ENCODE measurements around the gene PHF23.
"Not testable (repeated sequence)": the region's sequence is repeated elsewhere in the genome, so short reads cannot be mapped to it uniquely, and the experiment has no call there.

The PHF23 gene

DNA sequence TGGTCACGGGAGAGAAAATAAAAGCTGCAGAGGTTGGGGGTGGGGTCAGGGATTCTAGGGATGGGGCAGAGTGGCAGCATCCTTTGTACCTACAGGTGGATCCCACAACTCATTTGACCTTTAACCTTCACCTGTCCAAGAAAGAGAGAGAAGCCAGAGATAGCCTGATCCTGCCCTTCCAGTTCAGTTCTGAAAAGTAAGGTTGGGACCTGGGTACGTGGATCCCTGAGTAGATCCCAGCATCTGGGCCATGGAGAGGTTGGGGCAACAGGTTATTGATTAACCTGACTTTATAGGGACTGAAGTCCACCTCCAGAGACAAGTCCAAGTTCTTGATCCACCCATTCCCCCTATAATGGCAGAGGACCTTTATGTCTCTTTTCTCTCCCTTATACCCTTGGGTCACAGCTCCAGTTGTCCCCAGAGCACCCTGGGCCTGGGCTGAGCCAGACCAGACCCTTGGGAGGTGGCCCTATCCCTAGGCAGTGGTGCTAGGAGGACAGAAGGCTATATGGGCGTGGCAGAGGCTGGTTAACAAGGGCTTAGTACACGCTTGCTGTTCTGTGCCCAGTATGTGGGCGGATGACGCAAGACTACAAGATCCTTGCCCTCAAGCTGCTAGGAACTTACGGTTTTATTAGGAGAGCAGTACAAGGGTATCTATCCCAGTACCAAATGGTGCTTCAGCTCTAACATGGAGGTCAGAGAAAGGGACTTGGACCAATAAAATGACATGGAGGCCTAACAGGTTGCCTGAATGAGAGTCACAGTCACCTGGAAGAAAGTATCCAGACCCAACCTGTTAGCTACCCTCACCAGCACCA lies 19.7 kb upstream of the PHF23 start:
- no peak for DNase-seq

DNA sequence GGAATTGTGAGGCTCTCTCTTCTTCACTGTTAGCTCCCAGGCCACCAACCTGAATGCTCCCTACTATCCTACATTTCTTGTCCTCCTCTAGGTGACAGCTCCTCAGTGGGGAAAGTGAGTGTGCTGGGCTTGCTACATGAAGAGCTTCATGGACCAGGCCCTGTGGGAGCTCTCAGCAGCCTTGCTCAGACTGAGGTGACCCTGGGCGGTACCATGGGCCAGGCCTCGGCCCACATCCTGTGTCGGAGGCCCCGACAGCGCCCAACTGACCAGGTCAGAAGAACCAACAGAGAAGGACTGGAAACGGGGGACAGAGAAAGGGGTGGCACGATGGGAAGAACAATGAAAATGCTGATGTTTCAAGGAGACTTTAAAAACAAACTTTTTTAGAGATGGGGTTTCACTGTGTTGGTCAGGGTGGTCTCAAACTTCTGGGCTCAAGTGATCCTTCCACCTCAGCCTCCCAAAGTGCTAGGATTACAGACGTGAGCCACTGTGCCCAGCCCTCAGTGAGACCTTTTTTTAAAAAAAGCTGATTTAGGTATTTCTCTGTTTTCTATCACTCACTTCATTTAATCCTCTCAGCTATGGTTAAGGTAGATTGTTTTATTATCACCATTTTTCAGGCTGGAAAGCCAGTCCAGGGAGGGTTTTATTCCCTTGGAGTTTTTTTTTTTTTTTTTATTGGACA lies 17.7 kb upstream of the PHF23 start:
- no peak for DNase-seq

DNA sequence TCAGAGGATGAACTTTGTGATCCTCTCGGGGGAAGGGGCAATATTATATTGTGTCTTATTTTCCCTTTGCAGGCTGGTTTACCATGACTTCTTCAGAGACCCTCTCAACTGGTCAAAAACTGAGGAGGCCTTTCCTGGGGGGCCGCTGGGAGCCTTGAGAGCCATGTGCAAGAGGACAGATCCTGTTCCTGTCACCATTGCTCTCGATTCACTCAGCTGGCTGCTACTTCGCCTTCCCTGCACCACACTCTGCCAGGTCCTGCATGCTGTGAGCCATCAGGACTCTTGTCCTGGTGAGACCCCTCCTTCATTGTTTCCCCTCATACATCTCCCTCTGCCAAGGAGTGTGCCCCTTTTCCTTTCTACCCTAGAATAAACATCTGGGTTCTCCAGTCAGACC lies 15.3 kb upstream of the PHF23 start:
- no peak for DNase-seq

DNA sequence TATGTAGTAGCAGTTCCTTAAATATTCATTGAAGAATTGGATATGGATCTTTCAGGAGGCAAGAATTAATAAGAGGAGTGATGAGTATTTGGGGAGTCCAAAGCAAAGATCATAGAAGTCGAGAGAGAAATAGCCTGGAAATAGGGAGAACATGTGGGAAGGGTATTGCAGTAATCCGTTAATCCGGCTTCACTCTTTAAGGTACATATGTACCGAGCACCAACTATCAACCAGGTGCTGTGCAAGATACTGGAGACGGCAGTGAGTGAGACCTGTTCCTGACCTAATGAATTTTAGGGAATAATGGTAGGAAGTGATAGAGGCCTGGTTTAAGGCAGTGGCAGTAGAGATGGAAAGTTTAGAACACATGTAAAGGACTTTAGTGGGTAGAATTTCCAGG lies 13.8 kb upstream of the PHF23 start:
- DNase-seq: no peak

DNA sequence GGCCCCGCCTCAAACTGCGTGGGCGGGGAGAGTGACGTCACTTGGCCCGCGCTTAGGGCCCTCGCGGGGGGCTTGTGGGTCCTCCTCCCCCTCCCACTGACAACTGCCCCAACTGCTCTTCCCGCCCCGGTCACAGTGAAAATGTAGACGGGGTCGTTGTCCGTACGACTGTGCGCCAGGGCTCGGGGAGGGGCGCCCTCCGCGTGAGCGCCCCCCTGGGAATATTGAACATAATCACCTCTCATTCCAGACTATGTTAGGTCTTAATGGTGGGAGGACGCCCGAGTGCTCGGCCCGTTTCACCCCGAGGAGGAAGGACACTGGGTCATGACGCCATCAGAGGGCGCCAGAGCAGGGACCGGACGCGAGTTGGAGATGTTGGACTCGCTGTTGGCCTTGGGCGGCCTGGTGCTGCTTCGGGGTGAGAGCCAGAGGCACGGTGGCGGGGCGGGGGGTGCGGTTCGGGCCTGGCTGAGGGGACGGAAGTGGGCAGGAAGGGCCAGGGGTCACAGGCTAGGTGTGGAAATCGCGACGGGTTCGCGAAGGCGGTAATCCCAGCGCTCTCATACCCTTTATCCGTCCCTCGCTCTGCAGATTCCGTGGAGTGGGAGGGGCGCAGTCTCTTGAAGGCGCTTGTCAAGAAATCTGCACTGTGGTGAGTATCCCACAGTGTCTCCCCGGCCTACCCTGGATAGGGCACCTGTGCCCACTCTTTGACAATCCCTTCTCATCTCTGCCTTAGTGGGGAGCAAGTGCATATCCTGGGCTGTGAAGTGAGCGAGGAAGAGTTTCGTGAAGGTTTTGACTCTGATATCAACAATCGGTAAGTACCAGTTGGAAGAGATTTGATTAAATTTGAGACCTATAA lies 13.2 kb upstream of the PHF23 start, which contains the start of gene ELP5:
TSS of gene ELP5 (plus strand) at position 40 of the 868 bp plus-strand sequence. CDS start at position 376, 336 bp downstream.
- DNase-seq: peak; percentile 89 to 91

DNA sequence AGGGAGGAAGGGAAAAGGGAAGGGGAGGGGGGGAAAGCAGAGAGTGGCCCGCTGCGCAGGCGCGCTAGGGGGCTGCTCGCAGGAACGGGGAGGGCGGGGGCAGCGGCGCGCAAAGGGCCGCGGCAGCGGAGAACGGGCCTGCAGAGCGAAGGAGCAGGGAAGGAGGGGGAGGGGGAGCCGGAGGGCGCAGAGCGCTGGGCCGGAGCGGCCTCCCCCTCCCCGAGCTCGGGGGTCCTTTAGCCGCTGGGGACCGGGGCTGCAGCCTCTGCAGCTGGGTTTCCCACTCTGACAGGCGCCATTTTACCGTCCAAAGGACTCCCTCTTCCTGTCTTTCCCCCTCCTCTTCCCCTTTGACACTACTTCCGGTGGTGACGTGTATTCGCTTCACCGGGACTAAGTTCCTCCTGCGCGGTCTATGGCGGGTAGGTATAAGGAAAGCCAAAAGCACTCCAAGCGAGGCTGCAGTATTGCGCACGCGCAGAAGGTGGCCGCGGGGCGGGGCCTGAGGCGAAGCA lies 12.5 kb upstream of the PHF23 start, which contains the start of gene CTDNEP1:
TSS of gene CTDNEP1 (minus strand) at position 74 of the 515 bp plus-strand sequence. CDS start 438 bp downstream, outside the sequence.
- peak; percentile 97 to 99 for DNase-seq

DNA sequence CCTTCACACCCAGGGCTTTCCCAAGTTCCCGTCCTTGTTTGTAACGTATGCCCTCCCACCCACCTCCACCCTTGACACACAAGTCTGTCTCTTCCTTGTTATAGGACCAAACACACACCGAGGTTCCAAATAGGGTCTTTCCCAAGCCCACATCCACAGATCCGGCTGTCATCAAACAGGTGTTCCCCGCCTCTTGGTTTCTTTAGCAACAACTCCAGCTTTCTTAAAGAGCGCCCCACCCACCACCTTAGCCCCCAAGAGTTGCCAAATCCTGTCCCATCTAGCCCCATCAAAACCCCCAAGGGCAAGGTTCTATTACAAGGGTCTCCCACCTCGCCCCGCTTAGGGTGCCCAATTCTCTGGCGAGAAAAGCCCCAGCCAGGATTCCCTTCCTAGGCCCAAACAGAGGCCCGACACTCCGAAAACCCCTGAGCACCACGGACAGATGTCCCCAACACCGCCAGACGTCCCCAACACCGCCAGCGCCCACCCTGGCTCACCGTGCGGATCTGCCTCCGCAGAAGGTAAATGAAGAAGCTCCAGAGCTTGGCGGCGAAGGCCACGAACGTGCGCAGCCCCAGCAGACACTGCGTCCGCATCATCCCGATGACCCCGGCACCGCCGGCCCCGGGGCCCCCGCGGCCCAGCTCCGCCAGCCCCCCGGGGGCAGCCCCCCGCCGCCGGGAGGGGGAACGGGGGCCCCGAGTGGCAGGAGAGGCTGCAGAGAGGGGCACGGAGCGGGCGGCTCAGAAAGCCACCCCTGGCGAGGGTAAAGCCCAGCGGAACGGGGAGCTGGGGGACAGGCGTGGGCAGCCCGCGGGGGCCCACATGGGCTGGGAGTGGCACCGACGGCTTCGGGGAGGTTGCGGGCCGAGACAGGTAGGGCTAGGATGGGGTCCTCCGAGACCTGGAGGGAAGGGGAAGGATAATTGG lies 11.7 kb upstream of the PHF23 start:
- no peak for DNase-seq

DNA sequence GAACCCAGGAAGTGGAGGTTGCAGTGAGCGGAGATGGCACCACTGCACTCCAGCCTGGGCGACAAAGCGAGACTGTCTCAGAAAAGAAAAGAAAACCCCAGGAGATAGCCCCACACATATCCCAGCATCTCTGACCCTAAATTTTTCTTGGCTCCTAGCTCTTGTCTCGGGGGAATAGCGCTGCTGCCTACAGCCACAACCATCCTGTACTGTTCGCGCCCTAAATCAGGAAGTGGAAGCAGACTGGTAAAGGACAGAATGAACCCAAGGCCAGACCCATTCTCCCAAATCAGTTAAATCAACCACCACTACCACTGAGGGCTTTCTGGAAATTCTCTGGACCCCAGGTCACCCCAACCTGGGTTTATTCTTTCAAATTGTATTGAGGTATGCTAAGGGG lies 10.6 kb upstream of the PHF23 start:
- no peak for DNase-seq

DNA sequence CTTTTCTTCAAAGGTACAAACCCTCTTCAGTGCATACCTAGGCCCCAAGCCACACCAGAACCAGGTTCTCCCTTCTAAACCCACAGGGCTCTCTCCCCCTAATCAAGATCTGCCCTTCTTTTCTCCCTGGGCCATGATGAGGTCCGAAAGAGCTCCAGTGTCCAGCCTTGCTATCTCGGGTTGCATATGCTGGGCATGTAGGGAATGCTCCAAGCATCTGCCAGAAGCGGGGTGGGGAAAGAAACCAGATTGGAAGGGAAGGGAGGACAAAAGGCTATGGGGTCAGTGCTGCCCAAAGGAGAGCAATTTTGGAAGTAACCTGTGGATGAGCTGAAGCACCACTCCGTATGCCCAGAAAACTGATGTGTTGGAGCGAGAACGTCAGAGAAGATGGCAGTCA lies 10.0 kb upstream of the PHF23 start:
- DNase-seq: no peak

DNA sequence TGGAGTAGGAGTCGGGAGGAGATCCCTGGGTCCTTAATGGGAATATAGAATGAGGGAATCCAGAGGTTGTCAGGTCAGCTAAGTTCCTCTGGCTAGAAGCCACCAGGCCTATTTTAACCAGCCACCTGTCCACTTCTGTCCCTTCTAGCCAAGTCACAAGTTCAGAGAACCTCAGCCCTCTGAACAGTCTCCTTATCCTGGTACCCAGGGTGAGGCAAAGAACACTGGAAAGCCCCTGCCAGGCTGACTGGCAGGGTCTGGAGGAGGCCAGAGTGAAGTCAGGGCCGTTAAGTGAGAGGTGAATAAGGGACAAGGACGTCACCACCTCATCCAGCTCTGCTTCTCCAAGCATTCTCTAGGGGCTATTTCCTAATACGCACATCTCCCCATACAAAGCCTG lies 9.5 kb upstream of the PHF23 start:
- DNase-seq: no peak

DNA sequence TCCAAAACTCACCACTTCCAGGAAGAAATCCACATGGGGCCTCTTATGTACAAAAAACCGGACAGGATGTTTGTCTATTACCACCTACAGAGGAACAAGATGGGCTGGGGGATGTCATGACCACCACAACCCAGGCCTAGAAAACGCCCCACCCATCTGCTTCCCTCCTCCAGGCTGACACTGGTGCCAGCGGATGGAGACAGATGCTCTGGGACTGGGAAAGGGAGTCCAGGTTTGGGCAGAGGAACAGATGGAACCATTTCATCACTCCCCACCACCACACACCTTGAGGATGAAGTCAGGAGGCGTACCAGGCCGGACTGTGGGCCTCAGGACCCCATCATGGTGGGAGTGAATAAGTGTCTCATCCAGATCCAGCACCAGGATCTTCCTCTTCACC lies 7.5 kb upstream of the PHF23 start:
- DNase-seq: no peak

DNA sequence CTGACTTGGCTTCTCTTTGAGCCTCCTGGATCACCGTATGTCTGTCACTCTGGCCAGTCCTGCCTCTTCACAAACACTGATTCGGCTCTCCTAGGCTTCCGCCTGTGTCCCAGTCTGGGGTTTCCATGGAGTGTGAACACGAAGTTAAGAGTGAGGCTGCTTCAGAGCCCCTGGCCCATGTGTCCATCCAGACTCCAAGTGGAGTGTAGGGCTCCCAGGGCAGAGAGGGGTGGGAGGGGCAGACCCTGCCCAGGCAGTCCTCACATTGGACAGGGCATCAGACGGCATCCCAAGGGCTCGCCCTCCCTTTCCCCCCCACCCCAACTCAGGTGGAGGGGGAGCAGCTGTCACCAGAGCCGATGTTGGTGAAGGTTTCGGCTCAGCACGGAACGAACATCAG lies 4.6 kb upstream of the PHF23 start:
- DNase-seq: not testable (repeated sequence)

DNA sequence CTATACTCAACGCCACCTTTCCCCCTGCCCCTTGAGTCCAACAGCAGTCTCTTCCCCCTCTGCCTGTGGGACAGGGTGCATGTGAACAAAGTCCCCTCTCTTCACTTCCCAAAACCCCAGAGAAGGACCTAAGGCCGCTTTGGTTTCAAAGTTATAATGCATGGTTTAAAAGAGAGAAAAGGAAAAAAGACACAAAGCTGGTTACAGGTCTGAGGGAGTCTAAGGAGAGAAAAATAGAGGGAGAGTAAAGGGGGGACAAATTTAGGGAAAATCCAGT lies 4.1 kb upstream of the PHF23 start:
- DNase-seq: no peak

DNA sequence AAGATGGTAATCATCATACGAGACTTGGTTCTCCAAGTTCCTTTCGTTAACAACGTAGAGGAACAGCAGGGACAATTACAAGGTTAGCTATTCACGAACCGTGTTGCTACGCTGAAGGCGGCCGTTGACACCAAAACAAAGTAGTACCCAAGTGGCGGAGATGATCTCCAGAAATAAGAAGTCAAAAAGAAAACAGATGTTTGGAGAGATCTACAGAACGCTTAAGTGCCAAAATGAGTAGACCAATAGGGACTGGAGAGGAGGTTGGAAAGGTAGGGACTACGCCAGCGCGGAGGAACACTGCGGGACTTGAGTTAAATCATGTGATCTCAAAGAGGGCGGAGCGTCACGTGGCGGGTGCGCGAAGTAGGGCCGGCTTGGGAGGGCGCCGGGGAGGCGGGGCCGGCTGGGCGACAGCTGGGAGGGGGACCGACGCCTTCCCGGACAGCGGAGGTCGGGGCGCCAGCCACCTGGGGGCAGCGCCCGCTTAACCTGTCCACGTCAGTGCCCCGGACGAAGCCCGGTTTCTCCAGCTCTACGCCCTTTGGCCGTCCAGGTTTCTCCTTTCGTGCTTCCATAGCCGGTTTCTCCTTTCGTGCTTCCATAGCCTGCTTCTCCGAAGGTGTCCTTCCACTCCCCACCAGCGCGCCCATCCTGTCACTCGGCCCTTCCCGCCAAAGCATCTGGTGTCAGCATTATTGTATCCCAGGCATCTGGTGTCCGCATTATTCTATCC lies 3.6 kb upstream of the PHF23 start:
- peak; percentile 85 to 94 for DNase-seq

DNA sequence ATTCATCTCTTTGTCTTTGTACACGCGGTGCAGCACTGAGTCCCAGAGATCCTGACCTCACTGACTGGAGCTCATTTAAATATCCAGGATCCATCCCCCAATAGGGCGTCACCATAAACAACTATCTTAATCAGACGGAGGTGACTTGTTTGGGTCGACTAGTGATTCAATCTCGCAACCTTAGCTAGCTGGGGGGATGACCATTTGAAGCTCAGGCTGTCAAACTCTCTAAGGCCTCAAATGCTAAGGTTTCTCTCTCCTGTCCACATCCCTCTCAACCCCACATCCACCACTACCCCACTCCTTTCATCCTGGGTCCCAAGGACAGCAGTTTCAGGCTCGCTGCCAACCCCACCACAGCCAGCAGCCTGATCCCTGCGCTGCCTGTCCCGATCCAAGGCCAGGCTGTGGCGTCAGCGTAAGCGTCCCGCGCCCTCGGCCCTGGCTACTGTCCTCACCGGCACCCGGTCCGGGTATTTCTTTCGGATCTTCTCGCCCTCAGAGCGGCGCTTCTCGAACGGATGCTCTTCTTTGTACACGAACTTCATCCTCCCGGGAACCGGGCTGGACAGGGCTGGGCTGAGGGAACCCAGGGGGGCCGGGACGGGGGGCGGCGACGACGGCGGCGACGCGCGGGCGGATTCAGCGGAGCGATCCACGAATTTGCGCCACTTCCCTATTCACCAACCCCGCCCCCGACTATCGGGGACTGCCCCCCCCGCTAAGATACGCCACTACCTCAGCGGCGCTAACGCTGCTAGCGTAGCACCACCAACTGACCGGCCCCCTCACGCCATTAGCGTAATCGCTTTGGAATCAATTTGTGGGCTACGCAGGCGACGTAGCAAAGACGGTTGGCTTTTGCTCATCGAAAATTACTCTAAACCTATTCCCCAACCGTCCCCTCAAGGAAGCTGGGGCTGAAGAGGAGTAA lies 2.8 kb upstream of the PHF23 start, which contains the start of gene GABARAP:
TSS of gene GABARAP (minus strand) at position 667 of the 934 bp plus-strand sequence. CDS start at position 548, 119 bp downstream.
- DNase-seq: peak; percentile 88 to 89

DNA sequence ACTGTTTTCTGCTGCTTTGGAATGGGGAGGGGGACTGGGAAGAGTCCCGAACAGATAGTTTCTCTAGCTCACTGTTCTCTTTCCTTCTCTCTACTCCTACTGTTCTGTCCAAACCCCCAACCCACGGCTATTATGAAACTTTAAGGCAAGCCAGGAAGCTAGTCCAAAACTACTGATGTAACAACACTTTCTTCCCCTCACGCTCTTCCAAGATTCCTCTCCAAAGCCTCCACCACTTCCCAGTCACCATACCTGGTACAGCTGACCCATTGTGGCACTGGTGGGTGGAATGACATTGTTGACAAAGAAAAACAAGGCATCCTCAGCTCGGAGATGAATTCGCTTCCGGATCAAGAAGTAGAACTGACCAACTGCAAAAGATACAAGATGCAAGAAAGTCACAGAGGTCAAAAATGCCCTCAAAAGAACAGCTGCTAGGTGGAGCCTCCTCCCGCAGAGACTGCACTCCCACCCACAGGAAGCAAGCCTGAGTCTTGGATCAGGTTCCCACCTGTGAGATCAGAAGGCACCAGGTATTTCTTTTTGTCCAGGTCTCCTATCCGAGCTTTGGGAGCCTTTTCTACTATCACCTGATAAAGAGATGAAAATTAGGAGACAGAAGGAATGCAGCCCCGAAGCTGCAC lies 2.0 kb upstream of the PHF23 start:
- no peak for DNase-seq

DNA sequence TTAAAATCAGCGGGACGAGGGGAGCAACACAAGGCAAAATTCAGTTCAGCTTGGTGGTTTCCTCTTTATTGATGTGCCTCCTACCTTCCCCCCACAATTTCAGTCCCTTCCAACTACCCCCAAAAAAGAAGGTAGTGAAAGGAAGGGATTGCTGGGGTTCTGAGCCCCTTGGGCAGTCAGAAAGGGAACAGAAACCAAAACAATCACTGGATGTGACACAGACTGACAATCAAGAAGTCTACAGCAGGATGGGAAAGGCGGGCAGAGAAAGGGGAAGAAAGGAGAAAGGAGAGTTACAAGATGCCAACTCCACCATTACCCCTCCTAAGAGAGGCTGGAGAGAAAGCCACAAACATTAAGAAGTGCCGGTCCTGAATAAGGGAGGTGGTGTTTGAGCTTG lies 1.1 kb upstream of the PHF23 start:
- DNase-seq: no peak

DNA sequence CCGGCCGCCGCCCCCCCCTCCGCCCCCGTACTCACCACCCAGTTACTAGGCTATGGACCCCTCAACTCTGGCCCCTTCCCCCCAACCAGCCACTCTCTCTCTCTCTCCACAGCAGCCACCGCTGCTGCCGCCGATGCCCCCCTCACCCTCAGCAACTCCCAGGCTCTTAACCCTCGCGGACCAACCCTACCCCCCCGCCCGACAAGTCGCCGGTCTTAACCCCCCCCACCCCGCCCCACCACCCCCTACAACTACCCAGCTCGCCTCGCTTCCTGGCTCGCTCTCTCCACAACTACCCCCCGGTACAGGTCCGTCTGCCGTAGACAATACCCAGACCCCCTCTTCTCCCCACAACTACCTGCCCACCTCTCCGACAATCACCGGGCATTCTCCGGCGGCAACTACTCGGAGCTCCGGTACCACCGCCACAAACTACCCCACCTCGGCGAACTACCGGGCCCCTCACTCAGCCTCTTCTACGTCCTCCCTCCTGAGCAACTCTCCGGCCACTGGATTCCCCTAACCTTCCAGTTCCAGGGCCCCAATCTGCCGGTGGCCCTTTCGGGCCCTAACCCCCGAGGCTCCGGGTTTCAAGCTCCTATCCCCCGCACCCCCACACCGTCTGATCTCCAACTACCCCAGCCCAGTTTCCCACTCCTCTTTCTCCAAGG lies 702 bp downstream of the PHF23 start:
- DNase-seq: peak in 1 of 2 donors; percentile 39

Data from hippocampal formation (tissue), 2 donors.